NCI-H524 (cell line): ENCODE data around the gene KLHL22.
"Not testable (repeated sequence)": the region's sequence is repeated elsewhere in the genome, so short reads cannot be mapped to it uniquely, and the experiment has no call there.

Experiments used
- DNase-seq, 2 experiments: peaks; one replicate each; lab custom pipeline; 2025; lab: John Stamatoyannopoulos, UW

Gene KLHL22, protein sequence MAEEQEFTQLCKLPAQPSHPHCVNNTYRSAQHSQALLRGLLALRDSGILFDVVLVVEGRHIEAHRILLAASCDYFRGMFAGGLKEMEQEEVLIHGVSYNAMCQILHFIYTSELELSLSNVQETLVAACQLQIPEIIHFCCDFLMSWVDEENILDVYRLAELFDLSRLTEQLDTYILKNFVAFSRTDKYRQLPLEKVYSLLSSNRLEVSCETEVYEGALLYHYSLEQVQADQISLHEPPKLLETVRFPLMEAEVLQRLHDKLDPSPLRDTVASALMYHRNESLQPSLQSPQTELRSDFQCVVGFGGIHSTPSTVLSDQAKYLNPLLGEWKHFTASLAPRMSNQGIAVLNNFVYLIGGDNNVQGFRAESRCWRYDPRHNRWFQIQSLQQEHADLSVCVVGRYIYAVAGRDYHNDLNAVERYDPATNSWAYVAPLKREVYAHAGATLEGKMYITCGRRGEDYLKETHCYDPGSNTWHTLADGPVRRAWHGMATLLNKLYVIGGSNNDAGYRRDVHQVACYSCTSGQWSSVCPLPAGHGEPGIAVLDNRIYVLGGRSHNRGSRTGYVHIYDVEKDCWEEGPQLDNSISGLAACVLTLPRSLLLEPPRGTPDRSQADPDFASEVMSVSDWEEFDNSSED

GRCh38 chr22:20494978-20495860 lies at the start of gene KLHL22:
TSS of gene KLHL22 (minus strand) at chr22:20495795. CDS start at chr22:20489211, 6,584 bp downstream.
- DNase-seq, result peak; percentile 38 to 67

DNA sequence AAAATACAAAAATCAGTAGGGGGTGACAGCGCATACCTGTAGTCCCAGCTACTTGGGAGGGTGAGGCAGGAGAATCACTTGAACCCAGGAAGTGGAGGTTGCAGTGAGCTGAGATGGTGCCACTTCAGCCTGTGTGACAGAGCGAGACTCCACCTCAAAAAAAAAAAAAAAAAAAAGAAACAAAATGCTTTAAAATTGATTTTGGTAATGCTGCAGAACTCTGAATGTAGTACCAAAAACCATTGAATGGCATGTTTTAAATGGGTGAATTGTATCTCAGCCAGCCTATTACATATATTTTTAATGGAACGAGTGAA lies 49.7 kb upstream of the KLHL22 start:
- DNase-seq, result not testable (repeated sequence)

DNA sequence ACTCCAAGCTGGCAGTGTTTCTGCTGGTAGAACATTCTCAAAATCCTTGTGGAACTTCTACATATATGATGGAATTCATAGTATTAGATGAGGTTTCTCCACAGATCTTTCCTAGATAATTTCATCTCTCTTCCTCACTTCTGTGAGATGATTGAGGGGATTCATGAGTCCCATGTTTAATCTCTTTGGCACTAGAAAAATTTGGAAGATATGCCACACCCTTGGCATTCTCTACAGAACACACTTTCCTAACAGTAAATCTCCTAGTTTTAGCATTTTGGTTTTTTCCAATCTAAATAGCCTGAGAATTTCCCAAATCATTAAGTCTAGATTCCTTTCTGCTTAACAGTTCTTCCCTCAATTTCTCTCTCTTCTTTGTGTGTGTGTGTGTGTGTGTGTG lies 47.1 kb upstream of the KLHL22 start:
- no peak for DNase-seq

GRCh38 chr22:20542055-20542454 lies 46.5 kb upstream of the KLHL22 start:
- no peak for DNase-seq

DNA sequence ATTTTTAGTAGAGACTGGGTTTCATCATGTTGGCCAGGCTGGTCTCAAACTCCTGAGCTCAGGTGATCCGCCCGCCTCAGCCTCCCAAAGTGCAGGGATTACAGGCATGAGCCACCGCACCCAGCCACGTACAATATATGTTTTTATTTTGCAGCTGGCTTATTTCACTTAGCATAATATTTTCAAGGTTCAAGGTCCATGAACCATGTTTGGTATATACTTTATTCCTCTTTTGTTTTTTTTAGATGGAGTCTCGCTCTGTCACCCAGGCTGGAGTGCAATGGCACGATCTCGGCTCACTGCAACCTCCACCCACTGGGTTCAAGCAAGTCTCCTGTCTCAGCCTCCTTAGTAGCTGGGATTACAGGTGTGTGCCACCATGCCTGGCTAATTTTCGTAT lies 43.3 kb upstream of the KLHL22 start:
- DNase-seq, result not testable (repeated sequence)

- DNase-seq, result no peak
These were observed 42.4 kb upstream of the KLHL22 start for GRCh38 chr22:20537983-20538382.

- DNase-seq, result no peak
These were observed 41.7 kb upstream of the KLHL22 start for GRCh38 chr22:20537325-20537756.

DNA sequence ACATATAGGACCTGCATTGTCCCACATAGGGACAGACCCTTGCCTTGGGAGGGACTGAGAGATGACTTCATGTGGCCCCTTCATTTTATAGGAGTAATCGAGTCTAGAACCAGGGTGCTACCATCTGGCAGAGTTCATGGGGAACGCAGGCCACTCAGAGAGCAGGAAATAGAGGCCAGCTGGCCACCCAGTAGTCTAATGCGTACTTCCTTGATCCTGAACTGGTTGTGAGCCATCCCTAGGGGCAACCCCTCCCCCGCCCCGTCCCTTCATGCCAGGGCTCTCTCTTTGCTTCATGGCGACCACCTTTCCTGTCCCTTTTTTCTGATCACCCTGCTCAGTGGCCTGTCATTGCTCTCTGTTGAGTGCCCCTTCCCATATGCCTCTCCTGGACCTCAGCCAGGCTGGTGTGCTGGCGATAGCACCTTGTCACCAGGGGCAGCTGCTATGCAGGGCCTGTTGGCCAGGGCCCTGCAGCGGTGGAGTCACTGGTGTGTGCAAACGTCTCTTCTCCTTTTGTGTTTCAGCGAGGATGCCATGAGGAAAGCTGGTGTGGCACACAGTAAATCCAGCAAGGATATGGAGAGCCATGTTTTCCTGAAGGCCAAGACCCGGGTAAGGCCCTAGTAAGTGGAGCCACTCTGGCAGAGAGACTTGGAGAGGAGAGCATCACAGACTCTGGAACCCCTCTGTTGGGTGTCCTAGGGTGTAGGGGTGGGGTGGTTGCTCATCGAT lies 41.2 kb upstream of the KLHL22 start:
- DNase-seq, result peak; percentile 78 to 93

- DNase-seq, result peak in 1 of 2 experiments; percentile 21
These were observed 38.3 kb upstream of the KLHL22 start for GRCh38 chr22:20533879-20534265.

- no peak for DNase-seq
These were observed 37.7 kb upstream of the KLHL22 start for GRCh38 chr22:20533095-20533878.

GRCh38 chr22:20532256-20532993 lies 36.8 kb upstream of the KLHL22 start:
- DNase-seq, result no peak

DNA sequence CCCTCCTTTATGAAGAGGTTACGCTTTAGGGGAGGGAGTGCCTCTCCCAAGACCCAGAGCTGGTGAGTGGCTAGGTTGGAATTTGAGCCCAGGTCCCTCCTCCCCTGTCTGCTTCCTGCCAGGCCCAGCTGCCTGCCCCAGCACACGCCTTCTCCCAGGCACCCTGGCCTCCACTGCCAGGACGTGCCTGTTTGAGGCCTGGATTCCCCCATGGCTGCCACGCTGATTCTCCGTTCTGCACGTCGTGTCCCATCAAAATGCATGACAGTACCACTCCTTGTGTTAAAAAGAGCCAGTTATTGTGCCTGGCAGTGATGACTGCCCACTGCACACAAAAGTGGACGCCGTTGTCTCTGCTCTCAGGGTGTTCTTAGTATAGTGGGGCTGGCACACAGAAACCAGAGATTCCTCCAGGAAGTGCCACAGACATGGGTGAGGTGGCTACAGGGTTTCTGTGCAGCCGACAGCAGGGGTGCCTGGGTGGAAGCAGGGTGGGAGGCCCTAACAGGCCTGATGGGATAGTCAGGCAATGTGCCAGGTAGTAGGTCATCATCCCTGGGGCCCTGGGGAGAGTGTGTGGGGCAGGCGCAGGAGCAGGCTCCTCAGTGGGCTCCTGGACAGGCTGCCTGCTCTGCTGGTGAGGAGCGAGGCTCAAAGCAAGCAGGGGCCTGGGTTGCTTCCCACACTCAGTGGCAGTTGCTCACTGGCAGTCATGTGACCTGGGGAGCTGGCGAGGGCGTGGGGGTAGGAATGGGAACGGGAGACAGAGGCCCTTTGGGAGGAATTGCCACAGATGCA lies 36.0 kb upstream of the KLHL22 start:
- DNase-seq, result no peak

DNA sequence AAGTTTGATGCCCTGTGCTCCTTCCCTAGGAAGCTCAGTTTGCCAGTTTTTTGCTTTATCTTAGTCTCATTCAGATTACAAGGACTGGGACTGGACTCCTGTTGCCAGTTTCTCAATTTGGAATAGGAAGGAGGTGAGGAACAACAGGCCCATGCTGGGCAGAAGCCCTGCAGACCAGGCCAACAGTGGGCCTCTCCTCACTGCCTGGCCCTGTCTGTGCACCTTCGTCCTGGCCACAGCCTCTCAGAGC lies 35.5 kb upstream of the KLHL22 start:
- DNase-seq, result no peak

- no peak for DNase-seq
These were observed 35.0 kb upstream of the KLHL22 start for GRCh38 chr22:20530368-20531153.

DNA sequence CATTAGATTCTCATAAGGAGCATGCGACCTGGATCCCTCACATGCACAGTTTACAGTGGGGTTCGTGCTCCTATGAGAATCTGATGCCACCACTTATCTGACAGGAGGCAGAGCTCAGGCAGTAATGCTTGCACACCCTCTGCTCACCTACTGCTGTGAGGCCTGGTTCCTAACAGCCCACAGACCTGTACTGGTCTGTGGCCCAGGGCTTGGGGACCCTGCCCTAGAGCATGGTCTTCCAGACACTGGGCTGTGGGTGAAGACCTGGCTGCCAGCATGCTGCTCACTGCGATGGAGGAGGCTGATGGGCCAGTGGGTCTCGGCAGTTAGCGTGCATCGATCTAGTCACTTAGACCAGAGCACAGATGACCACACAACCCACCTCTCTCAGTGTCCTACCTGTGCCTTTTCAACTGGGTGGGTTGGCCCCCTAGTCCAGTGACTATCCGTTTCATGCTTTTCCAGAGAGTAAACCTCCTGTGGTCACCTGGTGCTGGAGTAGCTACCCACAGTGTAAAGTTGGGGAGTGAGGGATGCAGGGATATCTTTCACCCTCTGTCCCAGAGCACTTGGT lies 32.9 kb upstream of the KLHL22 start:
- no peak for DNase-seq

DNA sequence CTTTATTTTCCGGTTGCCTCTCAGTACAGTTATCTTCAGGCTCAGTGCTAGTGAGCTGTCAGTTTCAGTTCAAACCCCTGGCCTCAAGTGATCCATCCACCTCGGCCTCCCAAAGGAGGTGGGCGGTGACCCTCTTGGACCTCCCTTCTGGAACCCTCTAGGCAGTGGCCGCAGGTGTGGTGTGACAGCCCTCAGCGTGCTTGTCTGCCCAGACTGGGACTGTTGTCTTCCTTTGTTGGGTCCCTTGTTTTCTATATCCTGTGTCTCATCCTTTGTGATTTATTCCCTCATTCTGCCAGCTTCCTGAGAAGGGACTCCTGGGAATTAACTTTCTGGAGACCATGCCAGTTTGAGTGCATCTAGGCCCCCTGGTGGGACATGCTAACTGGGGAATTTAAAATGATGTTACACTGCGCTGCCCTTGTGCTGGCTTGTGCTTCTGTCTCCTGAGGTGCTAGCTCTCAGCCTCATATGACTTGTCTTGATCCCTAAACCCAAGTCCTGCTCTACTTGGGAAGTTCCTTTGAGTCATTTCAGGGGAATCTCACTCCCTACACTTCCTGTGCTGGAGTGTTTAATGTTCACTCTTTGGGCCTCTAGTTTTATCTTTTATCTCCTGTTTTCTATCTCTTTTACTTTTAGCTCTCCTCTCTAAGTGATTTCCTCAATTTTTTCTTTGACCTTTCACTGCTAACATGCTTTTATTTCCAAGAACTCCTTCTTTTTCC lies 31.2 kb upstream of the KLHL22 start:
- no peak for DNase-seq

GRCh38 chr22:20526305-20526627 lies 30.7 kb upstream of the KLHL22 start:
- no peak for DNase-seq

DNA sequence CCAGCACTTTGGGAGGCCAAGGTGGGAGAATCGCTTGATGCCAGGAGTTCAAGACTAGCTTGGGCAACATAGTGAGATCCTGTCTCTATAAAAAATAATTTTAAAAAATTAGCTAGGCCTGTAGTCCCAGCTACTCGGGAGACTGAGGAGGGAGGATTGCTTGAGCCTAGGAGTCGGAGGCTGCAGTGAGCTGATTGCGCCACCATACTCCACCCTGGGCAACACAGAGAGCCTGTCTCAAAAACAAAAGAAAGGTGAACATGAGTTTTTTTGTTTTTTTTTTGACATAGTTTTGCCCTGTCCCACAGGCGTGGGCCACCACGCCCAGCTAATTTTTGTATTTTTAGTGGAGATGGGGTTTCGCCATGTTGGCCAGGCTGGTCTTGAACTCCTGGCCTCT lies 29.5 kb upstream of the KLHL22 start:
- no peak for DNase-seq
